ENCODE data around the gene UPK3BL1. TPM values are rescaled to one million over a fixed set of nuclear protein-coding genes. Genes with fewer than 3 reads are reported as not detected.
"Not testable (repeated sequence)": the region's sequence is repeated elsewhere in the genome, so short reads cannot be mapped to it uniquely, and the experiment has no call there.

Gene UPK3BL1
- total RNA-seq, 1 experiment from 2014 or later = 13.7 TPM

DNA sequence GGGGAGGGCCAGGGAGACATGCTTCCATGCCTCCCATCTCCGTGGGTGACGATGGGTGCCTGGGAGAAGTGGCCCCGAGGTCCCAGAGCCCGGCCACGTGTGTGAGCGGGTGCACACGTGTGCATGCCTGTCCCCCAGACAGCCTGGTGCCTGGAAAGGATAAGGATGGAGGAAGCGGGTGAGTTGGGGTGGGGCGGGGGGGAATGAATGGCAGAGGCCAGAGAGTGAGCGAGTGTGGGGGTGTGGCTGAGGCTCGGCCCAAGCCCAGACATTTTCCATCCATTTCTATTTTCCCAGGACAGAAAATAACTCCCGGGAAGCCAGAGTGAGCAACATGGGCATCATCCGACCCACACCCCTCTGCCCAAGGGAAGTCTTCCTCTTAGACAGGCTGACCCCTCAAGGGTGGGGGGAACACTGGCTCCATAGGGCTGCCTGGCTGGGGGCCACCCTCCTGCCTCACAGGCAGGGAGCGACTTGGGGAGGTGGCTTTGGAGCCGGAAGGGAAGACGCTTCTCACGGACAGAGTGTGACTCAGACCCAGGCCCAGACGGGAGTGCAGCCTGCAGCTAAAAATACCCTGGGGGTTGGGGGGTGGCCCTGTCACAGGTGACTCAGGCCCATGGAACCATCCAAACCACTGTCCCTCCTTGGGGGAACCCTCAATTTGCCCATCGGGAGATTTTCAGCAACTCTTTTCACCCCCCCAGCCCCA is 38.0 kb downstream of the UPK3BL1 start:
- H3K36me3 Mint-ChIP-seq (ENCODE audit: insufficient read depth, unreplicated experiment); H3K4me1 ChIP-seq; H3K9me3 ChIP-seq; intact Hi-C loops (cut with micrococcal nuclease; ENCODE audit: unreplicated experiment); H3K27me3 ChIP-seq (replicated peaks; ENCODE audit: control insufficient read depth, insufficient read depth, low read length); H3K9me3 Mint-ChIP-seq (ENCODE audit: unreplicated experiment); H3K4me3 ChIP-seq (ENCODE audit: low read depth, low read length); CTCF ChIA-PET; H3K27me3 Mint-ChIP-seq (ENCODE audit: insufficient read depth, unreplicated experiment); DNase-seq; BruUV-seq (replicated peaks); POLR2A ChIA-PET; H3K4me3 Mint-ChIP-seq (ENCODE audit: unreplicated experiment); H3K4me1 Mint-ChIP-seq (ENCODE audit: low read depth, unreplicated experiment); H3K27ac Mint-ChIP-seq (ENCODE audit: unreplicated experiment); H3K36me3 ChIP-seq (ENCODE audit: control insufficient read depth, insufficient read depth, low read length): not testable (repeated sequence)

DNA sequence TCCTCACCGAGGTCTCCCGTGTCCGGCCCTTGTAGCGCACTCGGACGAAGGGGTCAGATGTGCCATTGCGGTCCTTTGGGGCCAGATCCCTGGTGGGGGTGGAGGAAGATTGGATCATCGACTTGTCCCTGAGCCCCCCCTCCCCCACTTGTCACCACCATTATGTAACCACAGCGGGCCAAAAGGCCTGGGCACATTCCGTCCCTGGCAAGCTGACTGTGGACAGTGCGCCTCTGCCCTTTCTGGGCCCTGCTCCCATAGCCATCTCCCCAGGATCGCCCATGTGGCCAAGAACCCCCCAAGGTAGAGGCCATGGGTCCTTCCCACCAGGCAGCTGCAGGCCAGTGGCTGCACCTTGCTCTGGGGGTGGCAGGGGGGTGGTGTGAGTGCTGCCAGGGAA is 40.3 kb downstream of the UPK3BL1 start:
- H3K27me3 ChIP-seq (replicated peaks; ENCODE audit: control insufficient read depth, insufficient read depth, low read length); H3K36me3 Mint-ChIP-seq (ENCODE audit: insufficient read depth, unreplicated experiment); H3K4me3 ChIP-seq (ENCODE audit: low read depth, low read length); H3K36me3 ChIP-seq (ENCODE audit: control insufficient read depth, insufficient read depth, low read length); H3K4me3 Mint-ChIP-seq (ENCODE audit: unreplicated experiment); H3K4me1 Mint-ChIP-seq (ENCODE audit: low read depth, unreplicated experiment); H3K4me1 ChIP-seq; H3K27me3 Mint-ChIP-seq (ENCODE audit: insufficient read depth, unreplicated experiment); intact Hi-C loops (cut with micrococcal nuclease; ENCODE audit: unreplicated experiment); POLR2A ChIA-PET; H3K9me3 Mint-ChIP-seq (ENCODE audit: unreplicated experiment); BruUV-seq (replicated peaks); CTCF ChIA-PET; H3K9me3 ChIP-seq; DNase-seq; H3K27ac Mint-ChIP-seq (ENCODE audit: unreplicated experiment): not testable (repeated sequence)

DNA sequence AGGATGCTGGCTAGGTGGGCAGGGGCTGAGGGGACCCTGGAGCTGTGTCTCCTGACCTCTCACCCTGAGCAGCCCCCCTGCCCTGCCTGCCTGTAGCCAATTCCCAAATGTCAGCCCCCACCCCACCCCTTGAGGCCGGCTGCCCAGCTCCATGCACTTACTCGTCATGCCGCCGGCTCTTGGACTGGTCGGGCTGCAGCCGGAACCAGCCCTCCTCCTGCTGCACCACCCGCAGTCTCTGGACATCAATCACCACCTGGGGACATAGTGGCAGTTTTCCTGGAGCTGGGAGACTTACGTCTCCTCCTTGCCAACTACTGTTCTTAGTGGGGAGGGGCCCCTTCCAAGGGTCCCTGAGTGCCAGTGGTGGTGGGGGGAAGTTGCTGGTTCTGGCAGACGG is 42.9 kb downstream of the UPK3BL1 start:
- H3K27me3 Mint-ChIP-seq (ENCODE audit: insufficient read depth, unreplicated experiment); BruUV-seq (replicated peaks); H3K9me3 ChIP-seq; H3K27ac Mint-ChIP-seq (ENCODE audit: unreplicated experiment); CTCF ChIA-PET; H3K36me3 ChIP-seq (ENCODE audit: control insufficient read depth, insufficient read depth, low read length); H3K4me1 ChIP-seq; POLR2A ChIA-PET; H3K4me1 Mint-ChIP-seq (ENCODE audit: low read depth, unreplicated experiment); DNase-seq; H3K27me3 ChIP-seq (replicated peaks; ENCODE audit: control insufficient read depth, insufficient read depth, low read length); intact Hi-C loops (cut with micrococcal nuclease; ENCODE audit: unreplicated experiment); H3K36me3 Mint-ChIP-seq (ENCODE audit: insufficient read depth, unreplicated experiment); H3K9me3 Mint-ChIP-seq (ENCODE audit: unreplicated experiment); H3K4me3 ChIP-seq (ENCODE audit: low read depth, low read length); H3K4me3 Mint-ChIP-seq (ENCODE audit: unreplicated experiment): not testable (repeated sequence)

DNA sequence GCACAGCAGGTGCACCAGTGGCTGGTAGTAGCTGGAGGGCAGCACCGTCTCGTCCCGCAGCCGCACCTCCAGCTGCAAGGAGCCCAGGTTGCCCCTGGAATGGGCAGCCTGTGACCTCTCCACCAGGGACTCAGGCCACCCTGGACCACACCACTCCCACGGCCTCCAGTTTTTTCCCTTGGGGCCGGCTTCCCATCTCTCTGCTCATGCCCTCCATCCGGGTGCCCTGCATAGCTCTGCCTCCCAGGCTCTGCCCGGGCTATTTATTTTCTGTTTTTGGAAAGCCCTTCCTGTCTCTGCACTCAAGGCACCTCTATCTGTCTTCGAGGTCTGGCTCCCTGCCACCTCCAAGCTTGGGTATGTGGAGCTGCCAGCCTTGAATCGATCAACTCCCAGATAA is 46.6 kb downstream of the UPK3BL1 start:
- DNase-seq; H3K27me3 Mint-ChIP-seq (ENCODE audit: insufficient read depth, unreplicated experiment); H3K9me3 ChIP-seq; H3K9me3 Mint-ChIP-seq (ENCODE audit: unreplicated experiment); H3K4me1 ChIP-seq; intact Hi-C loops (cut with micrococcal nuclease; ENCODE audit: unreplicated experiment); H3K27me3 ChIP-seq (replicated peaks; ENCODE audit: control insufficient read depth, insufficient read depth, low read length); H3K4me3 ChIP-seq (ENCODE audit: low read depth, low read length); CTCF ChIA-PET; POLR2A ChIA-PET; H3K27ac Mint-ChIP-seq (ENCODE audit: unreplicated experiment); H3K4me1 Mint-ChIP-seq (ENCODE audit: low read depth, unreplicated experiment); H3K4me3 Mint-ChIP-seq (ENCODE audit: unreplicated experiment); H3K36me3 ChIP-seq (ENCODE audit: control insufficient read depth, insufficient read depth, low read length); BruUV-seq (replicated peaks); H3K36me3 Mint-ChIP-seq (ENCODE audit: insufficient read depth, unreplicated experiment): not testable (repeated sequence)

DNA sequence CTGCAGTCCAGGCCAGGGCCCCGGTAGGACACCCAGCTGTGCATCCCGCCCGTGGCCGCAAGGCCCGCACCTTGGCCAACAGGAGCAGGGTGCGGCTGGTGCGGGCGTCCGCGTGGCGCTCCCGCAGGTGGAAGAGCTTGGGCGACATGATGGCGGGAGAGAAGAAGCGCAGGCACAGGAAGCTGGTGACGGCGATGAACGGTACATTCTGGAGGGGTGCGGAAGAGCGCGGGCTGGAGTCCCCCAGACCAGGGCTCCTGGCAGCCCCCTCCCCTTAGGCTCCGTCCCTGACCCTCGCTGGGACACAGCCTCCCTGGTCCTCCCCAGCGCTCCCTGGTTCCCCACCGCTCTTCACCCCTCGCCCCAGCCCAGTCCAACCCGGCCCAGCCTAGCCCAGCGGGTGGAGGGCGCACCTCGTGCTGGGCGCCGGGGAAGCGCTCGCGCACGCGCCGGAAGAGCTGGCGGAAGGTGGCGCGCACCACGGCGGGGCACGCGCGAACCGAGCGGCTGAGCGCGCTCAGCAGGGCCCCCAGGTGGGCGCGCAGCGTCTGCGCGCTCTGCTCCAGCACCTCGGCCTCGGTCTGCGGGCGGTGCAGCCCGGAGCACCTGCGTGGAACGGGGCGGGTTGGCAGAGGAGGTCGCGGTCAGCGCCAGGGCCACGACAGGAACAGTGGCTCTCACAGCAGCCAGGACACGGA is 48.8 kb downstream of the UPK3BL1 start:
- H3K4me1 Mint-ChIP-seq (ENCODE audit: low read depth, unreplicated experiment); H3K27me3 Mint-ChIP-seq (ENCODE audit: insufficient read depth, unreplicated experiment); H3K36me3 Mint-ChIP-seq (ENCODE audit: insufficient read depth, unreplicated experiment); H3K4me1 ChIP-seq; DNase-seq; BruUV-seq (replicated peaks); H3K9me3 ChIP-seq; H3K27me3 ChIP-seq (replicated peaks; ENCODE audit: control insufficient read depth, insufficient read depth, low read length); H3K4me3 Mint-ChIP-seq (ENCODE audit: unreplicated experiment); intact Hi-C loops (cut with micrococcal nuclease; ENCODE audit: unreplicated experiment); H3K27ac Mint-ChIP-seq (ENCODE audit: unreplicated experiment); CTCF ChIA-PET; POLR2A ChIA-PET; H3K9me3 Mint-ChIP-seq (ENCODE audit: unreplicated experiment); H3K4me3 ChIP-seq (ENCODE audit: low read depth, low read length); H3K36me3 ChIP-seq (ENCODE audit: control insufficient read depth, insufficient read depth, low read length): not testable (repeated sequence)

DNA sequence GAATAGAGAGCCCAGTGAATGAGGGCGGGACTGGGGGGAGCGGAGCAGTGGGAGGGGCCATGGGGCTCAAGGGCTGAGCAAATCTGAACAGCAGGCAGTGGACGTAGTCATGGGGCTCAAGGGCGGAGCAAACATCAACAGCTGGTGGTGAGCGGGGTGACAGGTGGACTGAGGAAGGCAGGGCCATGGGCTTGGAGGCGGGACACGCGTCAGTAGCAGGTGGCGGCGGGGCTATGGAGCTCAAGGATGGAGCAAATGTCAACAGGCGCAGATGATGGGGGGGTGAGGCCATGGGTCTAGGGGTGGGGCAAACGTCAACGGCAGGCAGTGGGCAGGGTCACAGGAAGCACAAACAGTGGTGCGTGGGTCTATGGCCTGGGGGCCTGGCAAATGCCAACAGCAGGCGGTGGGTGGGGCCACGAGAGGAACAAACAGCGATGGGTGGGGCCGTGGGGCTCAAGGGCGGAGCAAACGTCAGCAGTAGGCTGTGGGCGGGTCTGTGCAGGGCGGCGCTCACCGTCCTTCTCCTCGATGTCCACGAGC is 50.0 kb downstream of the UPK3BL1 start:
- H3K4me1 Mint-ChIP-seq (ENCODE audit: low read depth, unreplicated experiment); H3K9me3 Mint-ChIP-seq (ENCODE audit: unreplicated experiment); H3K36me3 Mint-ChIP-seq (ENCODE audit: insufficient read depth, unreplicated experiment); POLR2A ChIA-PET; intact Hi-C loops (cut with micrococcal nuclease; ENCODE audit: unreplicated experiment); H3K36me3 ChIP-seq (ENCODE audit: control insufficient read depth, insufficient read depth, low read length); H3K9me3 ChIP-seq; H3K27me3 Mint-ChIP-seq (ENCODE audit: insufficient read depth, unreplicated experiment); H3K27me3 ChIP-seq (replicated peaks; ENCODE audit: control insufficient read depth, insufficient read depth, low read length); H3K4me3 ChIP-seq (ENCODE audit: low read depth, low read length); H3K4me1 ChIP-seq; H3K4me3 Mint-ChIP-seq (ENCODE audit: unreplicated experiment); CTCF ChIA-PET; BruUV-seq (replicated peaks); H3K27ac Mint-ChIP-seq (ENCODE audit: unreplicated experiment): not testable (repeated sequence)
- DNase-seq = peak; percentile 50 to 76

DNA sequence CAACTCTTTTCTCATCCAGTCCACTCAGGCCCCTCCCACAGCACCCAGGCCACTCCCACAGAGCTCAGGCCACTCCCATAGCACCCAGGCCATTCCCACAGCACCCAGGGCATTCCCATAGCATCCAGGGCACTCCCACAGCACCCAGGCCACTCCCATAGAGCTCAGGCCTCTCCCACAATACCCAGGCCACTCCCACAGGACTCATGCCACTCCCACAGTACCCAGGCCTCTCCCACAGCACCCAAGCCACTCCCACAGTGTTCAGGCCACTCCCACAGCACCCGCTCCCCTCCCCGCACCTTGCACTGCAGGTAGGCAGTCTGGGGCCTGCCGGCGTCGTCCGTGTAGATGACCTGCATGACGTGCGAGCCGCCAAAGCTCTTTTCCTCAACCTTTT is 52.7 kb downstream of the UPK3BL1 start:
- H3K4me1 Mint-ChIP-seq (ENCODE audit: low read depth, unreplicated experiment); H3K27ac Mint-ChIP-seq (ENCODE audit: unreplicated experiment); H3K36me3 Mint-ChIP-seq (ENCODE audit: insufficient read depth, unreplicated experiment); H3K9me3 ChIP-seq; POLR2A ChIA-PET; H3K4me3 ChIP-seq (ENCODE audit: low read depth, low read length); H3K4me3 Mint-ChIP-seq (ENCODE audit: unreplicated experiment); H3K9me3 Mint-ChIP-seq (ENCODE audit: unreplicated experiment); H3K27me3 Mint-ChIP-seq (ENCODE audit: insufficient read depth, unreplicated experiment); H3K27me3 ChIP-seq (replicated peaks; ENCODE audit: control insufficient read depth, insufficient read depth, low read length); DNase-seq; H3K4me1 ChIP-seq; H3K36me3 ChIP-seq (ENCODE audit: control insufficient read depth, insufficient read depth, low read length); intact Hi-C loops (cut with micrococcal nuclease; ENCODE audit: unreplicated experiment); BruUV-seq (replicated peaks); CTCF ChIA-PET: not testable (repeated sequence)

Measured in Caco-2 (cell line).